ENCODE results near the gene ARID3A.

GRCh38 chr19:916645-917322 lies 9.1 kb upstream of the ARID3A start:
- TF ChIP-seq POLR2A (IDR thresholded peaks at IDR 0.05; ENCODE audit: control extremely low read depth in 1 of 2, low read depth in 2 of 2, low read length in 2 of 2) (no peak), CTCF (IDR thresholded peaks at IDR 0.05; ENCODE audit: control extremely low read depth in 1 of 3, insufficient read depth in 1 of 3, low read depth in 1 of 3, low read length in 3 of 3) (no peak), JUN (IDR thresholded peaks at IDR 0.05; ENCODE audit: low read depth, low read length) (no peak), TCF12 (IDR thresholded peaks at IDR 0.05; ENCODE audit: low read depth, low read length) (no peak), EP300 (IDR thresholded peaks at IDR 0.05; ENCODE audit: borderline replicate concordance in 1 of 2, low read depth in 2 of 2, low read length in 2 of 2) (no peak), KDM1A (IDR thresholded peaks at IDR 0.05; ENCODE audit: borderline replicate concordance, low read length) (no peak), RFX5 (IDR thresholded peaks at IDR 0.05; ENCODE audit: borderline replicate concordance, low read depth, low read length) (no peak), SIRT6 (IDR thresholded peaks at IDR 0.05; ENCODE audit: low read length) (no peak), MAX (IDR thresholded peaks at IDR 0.05) (no peak), POLR2AphosphoS5 (IDR thresholded peaks at IDR 0.05; ENCODE audit: low read depth, low read length) (no peak), CHD7 (IDR thresholded peaks at IDR 0.05; ENCODE audit: insufficient replicate concordance, low read length) (no peak), EZH2 (IDR thresholded peaks at IDR 0.05; ENCODE audit: low read depth, low read length, severe bottlenecking) (no peak), JUND (IDR thresholded peaks at IDR 0.05; ENCODE audit: low read length) (no peak)
